Testis (tissue), 2 donors: ENCODE measurements around the gene C2CD4A.

Source experiments
- POLR2A ChIP-seq: fragments of 450-650 bp; IDR thresholded peaks from one replicate; pipeline ENCODE4 v1.6.1; 2017; ENCODE audit warnings: antibody characterized with exemption, mild to moderate bottlenecking, moderate library complexity
- TF ChIP-seq, protein P1 (sequence below), 3 experiments: fragments of 450-650 bp in 2 of 3; fragments of 200-600 bp in 1 of 3; sonication (generic) in 1 of 3; IDR thresholded peaks; one replicate each; pipeline ENCODE4 v1.5.1; 2016 to 2019; ENCODE audit warnings: antibody characterized with exemption in 3 of 3, mild to moderate bottlenecking in 2 of 3, moderate library complexity in 1 of 3

DNA sequence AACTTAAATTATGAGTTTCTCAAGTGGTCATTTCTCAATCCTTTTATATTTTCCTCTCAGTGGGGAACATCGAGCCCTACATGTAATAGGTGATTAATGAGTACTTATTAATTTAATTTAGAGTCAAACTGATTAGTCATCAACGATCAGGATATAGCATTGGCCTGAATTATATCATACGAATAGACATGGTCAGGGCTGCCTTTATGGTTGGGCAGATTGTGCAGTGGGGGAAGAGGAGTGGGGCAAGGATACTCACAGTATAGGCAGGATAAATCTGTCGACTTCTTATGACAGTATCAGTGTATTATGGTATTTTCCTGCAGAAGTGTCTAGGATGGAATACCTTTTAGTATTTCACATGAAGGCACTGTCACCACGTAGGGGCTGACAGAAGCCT lies 27.0 kb downstream of the C2CD4A start:
- no peak for TF ChIP-seq POLR2A
- TF ChIP-seq, protein P1, sequence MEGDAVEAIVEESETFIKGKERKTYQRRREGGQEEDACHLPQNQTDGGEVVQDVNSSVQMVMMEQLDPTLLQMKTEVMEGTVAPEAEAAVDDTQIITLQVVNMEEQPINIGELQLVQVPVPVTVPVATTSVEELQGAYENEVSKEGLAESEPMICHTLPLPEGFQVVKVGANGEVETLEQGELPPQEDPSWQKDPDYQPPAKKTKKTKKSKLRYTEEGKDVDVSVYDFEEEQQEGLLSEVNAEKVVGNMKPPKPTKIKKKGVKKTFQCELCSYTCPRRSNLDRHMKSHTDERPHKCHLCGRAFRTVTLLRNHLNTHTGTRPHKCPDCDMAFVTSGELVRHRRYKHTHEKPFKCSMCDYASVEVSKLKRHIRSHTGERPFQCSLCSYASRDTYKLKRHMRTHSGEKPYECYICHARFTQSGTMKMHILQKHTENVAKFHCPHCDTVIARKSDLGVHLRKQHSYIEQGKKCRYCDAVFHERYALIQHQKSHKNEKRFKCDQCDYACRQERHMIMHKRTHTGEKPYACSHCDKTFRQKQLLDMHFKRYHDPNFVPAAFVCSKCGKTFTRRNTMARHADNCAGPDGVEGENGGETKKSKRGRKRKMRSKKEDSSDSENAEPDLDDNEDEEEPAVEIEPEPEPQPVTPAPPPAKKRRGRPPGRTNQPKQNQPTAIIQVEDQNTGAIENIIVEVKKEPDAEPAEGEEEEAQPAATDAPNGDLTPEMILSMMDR (IDR thresholded peaks at IDR 0.05): no peak
